Activated T-cell treated with anti-CD3 and anti-CD28 coated beads, Interleukin-2, amount 50 U/mL, for 24 hours (primary cell): ENCODE results near the gene NUP43.

ENCODE experiments used
- DNase-seq: peaks from one replicate; pipeline ENCODE4 v3.0.0-alpha.2; 2020
- H3K27ac Mint-ChIP-seq: 2 replicates; pipeline ENCODE4 v1.8.0; 2020; ENCODE audit warnings: mild to moderate bottlenecking, mixed read lengths
- H3K27me3 Mint-ChIP-seq: 2 replicates; pipeline ENCODE4 v1.8.0; 2020; ENCODE audit warnings: mixed read lengths
- H3K36me3 Mint-ChIP-seq: 2 replicates; pipeline ENCODE4 v1.8.0; 2020; ENCODE audit warnings: low read depth, mixed read lengths
- H3K4me1 Mint-ChIP-seq: 2 replicates; pipeline ENCODE4 v1.8.0; 2020; ENCODE audit warnings: low read depth, mixed read lengths
- H3K4me3 Mint-ChIP-seq: 2 replicates; pipeline ENCODE4 v1.8.0; 2020; ENCODE audit warnings: mild to moderate bottlenecking, moderate library complexity, mixed read lengths
- H3K9me3 Mint-ChIP-seq: 2 replicates; pipeline ENCODE4 v1.8.0; 2020; ENCODE audit warnings: mixed read lengths

NUP43 gene

GRCh38 chr6:149725785-149726184 is 20.5 kb downstream of the NUP43 start:
- peaks cover 85% of the 10 kb centered on the region for H3K36me3 Mint-ChIP-seq
- DNase-seq = no peak
- no peaks in the 10 kb centered on the region for H3K27me3 Mint-ChIP-seq
- peaks cover 20% of the 10 kb centered on the region for H3K4me1 Mint-ChIP-seq
- H3K9me3 Mint-ChIP-seq = no peaks in the 10 kb centered on the region
- H3K4me3 Mint-ChIP-seq = no peak overlapping the region
- no peak overlapping the region for H3K27ac Mint-ChIP-seq

DNA sequence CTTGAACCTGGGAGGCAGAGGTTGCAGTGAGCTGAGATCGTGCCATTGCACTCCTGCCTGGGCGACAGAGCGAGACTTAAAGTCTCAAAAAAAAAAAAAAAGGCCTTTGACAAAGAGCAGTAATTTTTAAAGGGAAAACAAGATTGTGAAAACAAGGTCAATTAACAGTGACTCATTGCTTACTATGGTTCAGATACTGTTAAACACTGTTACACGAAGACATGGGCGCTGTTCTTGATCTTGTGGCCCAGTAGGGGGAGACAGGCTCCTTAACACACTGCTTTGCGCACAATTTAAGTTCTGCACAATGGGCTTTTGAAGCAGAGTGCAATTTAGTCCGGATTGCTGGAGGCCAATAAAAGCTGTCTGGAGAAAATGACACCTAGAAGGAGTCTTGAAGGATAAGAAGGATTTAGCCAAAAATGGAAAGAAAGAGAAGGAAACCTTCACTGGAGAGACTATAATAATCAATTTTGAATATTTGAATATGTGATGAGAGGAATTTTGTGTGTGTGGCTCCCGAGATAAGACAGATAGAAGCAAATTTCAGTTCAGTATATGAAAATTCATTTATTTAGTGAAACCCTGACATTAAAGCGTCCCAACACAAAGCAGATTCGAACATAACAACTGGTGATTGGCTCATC is 22.4 kb downstream of the NUP43 start:
- H3K36me3 Mint-ChIP-seq = peaks cover 71% of the 10 kb centered on the region
- H3K9me3 Mint-ChIP-seq = no peaks in the 10 kb centered on the region
- no peak overlapping the region for H3K4me3 Mint-ChIP-seq
- H3K27ac Mint-ChIP-seq = peak overlapping the region; percentile 1
- no peaks in the 10 kb centered on the region for H3K27me3 Mint-ChIP-seq
- DNase-seq = no peak
- peaks cover 18% of the 10 kb centered on the region for H3K4me1 Mint-ChIP-seq

- DNase-seq = no peak
- H3K27ac Mint-ChIP-seq = no peak overlapping the region
- no peaks in the 10 kb centered on the region for H3K27me3 Mint-ChIP-seq
- H3K36me3 Mint-ChIP-seq = peaks cover 69% of the 10 kb centered on the region
- peaks cover 18% of the 10 kb centered on the region for H3K4me1 Mint-ChIP-seq
- no peak overlapping the region for H3K4me3 Mint-ChIP-seq
- H3K9me3 Mint-ChIP-seq = no peaks in the 10 kb centered on the region
These were observed 23.1 kb downstream of the NUP43 start for GRCh38 chr6:149723262-149723661.

- Mint-ChIP-seq H3K9me3 (no peaks in the 10 kb centered on the region), H3K4me1 (peaks cover 37% of the 10 kb centered on the region), H3K27ac (peak overlapping the region; percentile 7), H3K36me3 (peaks cover 62% of the 10 kb centered on the region), H3K27me3 (no peaks in the 10 kb centered on the region), H3K4me3 (peak overlapping the region; percentile 3)
- DNase-seq = no peak
These were observed 26.8 kb downstream of the NUP43 start for GRCh38 chr6:149719531-149719930.

GRCh38 chr6:149717588-149718458 is 28.5 kb downstream of the NUP43 start, which contains the start of gene LATS1:
TSS of gene LATS1 (minus strand) at chr6:149718101. CDS start at chr6:149702126, 15,975 bp downstream.
- Mint-ChIP-seq H3K9me3 (no peaks in the 10 kb centered on the region), H3K36me3 (peaks cover 57% of the 10 kb centered on the region), H3K27ac (peak within 1 kb of the TSS; percentile 98), H3K4me3 (peak within 1 kb of the TSS; percentile 90), H3K4me1 (peaks cover 39% of the 10 kb centered on the region), H3K27me3 (no peaks in the 10 kb centered on the region)
- DNase-seq = peak; percentile 95

DNA sequence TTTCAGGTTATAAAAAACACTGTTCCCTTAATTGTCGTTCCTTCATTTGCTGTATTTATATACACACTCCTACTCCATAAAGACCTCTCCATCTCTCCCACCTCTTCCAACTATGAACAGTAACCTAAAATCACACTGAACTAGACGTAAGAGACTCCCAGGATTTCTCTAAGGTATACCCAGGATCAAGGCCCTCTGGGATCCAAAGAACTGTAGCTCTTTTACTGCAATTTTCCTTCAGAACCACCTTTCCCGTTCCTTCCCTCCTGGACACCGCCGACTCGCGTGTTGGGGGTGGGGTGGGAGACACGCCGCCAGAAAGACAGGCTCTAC is 29.1 kb downstream of the NUP43 start:
- Mint-ChIP-seq H3K27ac (peak overlapping the region; percentile 98), H3K9me3 (no peaks in the 10 kb centered on the region), H3K4me3 (peak overlapping the region; percentile 90), H3K4me1 (peaks cover 39% of the 10 kb centered on the region), H3K27me3 (no peaks in the 10 kb centered on the region), H3K36me3 (peaks cover 53% of the 10 kb centered on the region)
- DNase-seq = no peak

DNA sequence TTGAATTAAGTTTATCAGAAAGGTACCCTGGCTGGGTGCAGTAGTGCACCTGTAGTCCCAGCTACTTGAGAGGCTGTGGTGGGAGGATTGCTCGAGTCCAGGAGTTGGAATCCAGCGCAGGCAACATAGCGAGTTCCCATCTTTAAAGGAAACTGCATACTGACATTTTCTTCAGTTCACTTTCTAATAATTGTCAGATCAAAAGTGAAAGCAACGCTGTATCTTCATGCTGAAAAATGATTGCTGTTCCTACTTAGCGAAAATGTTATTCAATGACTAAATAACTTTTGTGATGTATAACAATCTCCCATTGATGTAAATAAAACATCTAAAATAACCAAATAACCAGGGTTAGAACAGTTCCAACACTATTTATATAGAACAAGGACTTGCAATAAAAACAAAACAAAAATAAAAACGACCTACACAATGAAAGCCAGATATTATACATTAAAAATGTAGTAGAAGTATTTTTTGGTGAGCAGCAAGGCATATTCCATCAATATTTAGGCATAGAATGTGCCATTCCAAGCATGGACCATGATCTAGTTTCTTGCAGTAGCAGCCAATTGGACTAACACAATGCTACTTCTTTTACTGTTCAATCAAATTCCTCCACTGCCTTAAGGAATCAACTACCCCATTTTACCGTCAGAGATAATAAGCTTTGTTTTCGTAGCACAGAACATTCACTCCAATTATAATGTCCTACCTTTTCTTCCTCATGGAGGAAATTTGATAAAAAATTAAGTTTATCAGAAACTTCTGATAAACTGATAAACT is 30.0 kb downstream of the NUP43 start:
- no peaks in the 10 kb centered on the region for H3K27me3 Mint-ChIP-seq
- H3K4me3 Mint-ChIP-seq = peak overlapping the region; percentile 90
- H3K4me1 Mint-ChIP-seq = peaks cover 44% of the 10 kb centered on the region
- H3K36me3 Mint-ChIP-seq = peaks cover 55% of the 10 kb centered on the region
- no peak for DNase-seq
- peak overlapping the region; percentile 98 for H3K27ac Mint-ChIP-seq
- H3K9me3 Mint-ChIP-seq = no peaks in the 10 kb centered on the region

GRCh38 chr6:149714442-149714841 is 31.9 kb downstream of the NUP43 start:
- Mint-ChIP-seq H3K27me3 (no peaks in the 10 kb centered on the region), H3K4me1 (peaks cover 54% of the 10 kb centered on the region), H3K9me3 (no peaks in the 10 kb centered on the region), H3K27ac (no peak overlapping the region), H3K36me3 (peaks cover 60% of the 10 kb centered on the region), H3K4me3 (no peak overlapping the region)
- DNase-seq = no peak

- H3K27ac Mint-ChIP-seq = peak overlapping the region; percentile 64
- H3K36me3 Mint-ChIP-seq = peaks cover 60% of the 10 kb centered on the region
- H3K4me3 Mint-ChIP-seq = no peak overlapping the region
- DNase-seq = no peak
- H3K27me3 Mint-ChIP-seq = no peaks in the 10 kb centered on the region
- no peaks in the 10 kb centered on the region for H3K9me3 Mint-ChIP-seq
- peaks cover 61% of the 10 kb centered on the region for H3K4me1 Mint-ChIP-seq
These were observed 34.6 kb downstream of the NUP43 start for GRCh38 chr6:149711711-149712110.

GRCh38 chr6:149701714-149702113 is 44.6 kb downstream of the NUP43 start:
- H3K4me1 Mint-ChIP-seq = peaks cover 49% of the 10 kb centered on the region
- peaks cover 50% of the 10 kb centered on the region for H3K36me3 Mint-ChIP-seq
- H3K9me3 Mint-ChIP-seq = no peaks in the 10 kb centered on the region
- no peak for DNase-seq
- H3K4me3 Mint-ChIP-seq = no peak overlapping the region
- H3K27me3 Mint-ChIP-seq = no peaks in the 10 kb centered on the region
- H3K27ac Mint-ChIP-seq = no peak overlapping the region

GRCh38 chr6:149699150-149699549 is 47.2 kb downstream of the NUP43 start:
- Mint-ChIP-seq H3K4me3 (no peak overlapping the region), H3K27ac (no peak overlapping the region)

GRCh38 chr6:149698175-149698574 is 48.2 kb downstream of the NUP43 start:
- peaks cover 64% of the 10 kb centered on the region for H3K36me3 Mint-ChIP-seq
- H3K27ac Mint-ChIP-seq = no peak overlapping the region
- peaks cover 32% of the 10 kb centered on the region for H3K4me1 Mint-ChIP-seq
- H3K27me3 Mint-ChIP-seq = no peaks in the 10 kb centered on the region
- DNase-seq = no peak
- no peaks in the 10 kb centered on the region for H3K9me3 Mint-ChIP-seq
- H3K4me3 Mint-ChIP-seq = no peak overlapping the region

More at GRCh38 chr6:149699150-149699549, 47.2 kb downstream of the NUP43 start:
- Mint-ChIP-seq H3K36me3 (peaks cover 61% of the 10 kb centered on the region), H3K4me1 (peaks cover 37% of the 10 kb centered on the region), H3K27me3 (no peaks in the 10 kb centered on the region), H3K9me3 (no peaks in the 10 kb centered on the region)
- DNase-seq = no peak

DNA sequence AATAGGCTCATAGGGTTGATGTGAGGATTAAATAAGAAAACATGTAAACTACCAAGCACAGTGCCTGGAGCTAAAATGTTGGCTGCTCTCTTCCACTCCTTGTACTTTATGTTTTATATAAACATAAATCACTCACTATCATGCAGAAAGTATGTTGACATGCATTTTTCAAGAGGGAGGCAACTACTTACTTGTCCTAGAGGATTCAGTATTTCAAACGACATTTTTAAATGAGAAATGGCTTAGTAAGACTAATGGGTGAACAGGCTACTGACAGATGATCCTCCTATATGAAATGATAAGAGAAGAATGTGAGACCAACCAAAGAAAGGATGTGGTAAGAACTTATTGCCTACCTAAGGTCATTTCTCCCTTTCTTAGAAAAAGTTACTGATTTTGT is 49.4 kb downstream of the NUP43 start:
- H3K27me3 Mint-ChIP-seq = no peaks in the 10 kb centered on the region
- H3K4me3 Mint-ChIP-seq = no peak overlapping the region
- H3K9me3 Mint-ChIP-seq = no peaks in the 10 kb centered on the region
- peaks cover 29% of the 10 kb centered on the region for H3K4me1 Mint-ChIP-seq
- DNase-seq = no peak
- peaks cover 74% of the 10 kb centered on the region for H3K36me3 Mint-ChIP-seq
- H3K27ac Mint-ChIP-seq = peak overlapping the region; percentile 61

DNA sequence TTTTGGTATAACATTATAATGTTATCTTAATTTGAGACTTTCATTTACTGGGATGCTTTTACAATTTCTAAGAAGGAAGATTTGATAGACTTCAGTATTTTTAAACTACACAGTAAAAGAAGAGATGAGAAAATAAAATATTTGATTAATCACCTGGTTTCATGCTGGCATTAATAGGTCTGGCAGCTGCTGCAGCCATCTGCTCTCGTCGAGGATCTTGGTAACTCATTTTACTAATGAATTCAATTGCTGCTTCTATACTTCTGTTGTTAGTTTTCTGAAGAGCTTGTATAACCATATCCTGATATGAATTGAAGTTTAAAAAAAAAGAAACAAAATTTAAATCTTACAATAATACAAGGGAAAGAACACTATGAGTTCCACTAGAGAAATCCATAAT is 51.4 kb downstream of the NUP43 start:
- H3K4me1 Mint-ChIP-seq = peaks cover 19% of the 10 kb centered on the region
- H3K4me3 Mint-ChIP-seq = no peak overlapping the region
- H3K36me3 Mint-ChIP-seq = peaks cover 73% of the 10 kb centered on the region
- H3K9me3 Mint-ChIP-seq = no peaks in the 10 kb centered on the region
- no peaks in the 10 kb centered on the region for H3K27me3 Mint-ChIP-seq
- peak overlapping the region; percentile 22 for H3K27ac Mint-ChIP-seq
- no peak for DNase-seq
